ENCODE measurements around the gene ECSCR. TPM values are rescaled to one million over a fixed set of nuclear protein-coding genes. Genes with fewer than 3 reads are reported as not detected.

Gene ECSCR
- total RNA-seq, 2 donors from 2014 or later = 30.1 to 35.4 TPM

GRCh38 chr5:139473565-139473964 lies 11.0 kb upstream of the ECSCR start:
- Histone ChIP-seq H3K27ac (peak overlapping the region; percentile 47 to 58), H3K4me1 (peaks cover 0 to 46% of the 10 kb centered on the region in 2 donors), H3K9me3 (no peaks in the 10 kb centered on the region), H3K27me3 (no peaks in the 10 kb centered on the region), H3K36me3 (peaks cover 35% of the 10 kb centered on the region), H3K4me3 (no peak overlapping the region)
- no peak for DNase-seq (ENCODE audit: low spot score)
- no peak for TF ChIP-seq CTCF (IDR thresholded peaks at IDR 0.05)

GRCh38 chr5:139473105-139473504 lies 10.6 kb upstream of the ECSCR start:
- peaks cover 0 to 41% of the 10 kb centered on the region in 2 donors for H3K4me1 ChIP-seq
- no peaks in the 10 kb centered on the region for H3K9me3 ChIP-seq
- peak overlapping the region; percentile 47 to 58 for H3K27ac ChIP-seq

GRCh38 chr5:139472386-139473030 lies 10.0 kb upstream of the ECSCR start:
- TF ChIP-seq CTCF (IDR thresholded peaks at IDR 0.05) = no peak
- Histone ChIP-seq H3K36me3 (peaks cover 25% of the 10 kb centered on the region), H3K4me1 (peaks cover 0 to 35% of the 10 kb centered on the region in 2 donors), H3K9me3 (no peaks in the 10 kb centered on the region), H3K4me3 (no peak overlapping the region), H3K27me3 (no peaks in the 10 kb centered on the region), H3K27ac (peak overlapping the region; percentile 47 to 58)
- no peak for DNase-seq (ENCODE audit: low spot score)

More at GRCh38 chr5:139473105-139473504, 10.6 kb upstream of the ECSCR start:
- no peak overlapping the region for H3K4me3 ChIP-seq
- peaks cover 31% of the 10 kb centered on the region for H3K36me3 ChIP-seq
- no peaks in the 10 kb centered on the region for H3K27me3 ChIP-seq
- TF ChIP-seq CTCF (IDR thresholded peaks at IDR 0.05) = no peak
- DNase-seq (ENCODE audit: low spot score) = no peak

GRCh38 chr5:139470821-139471300 lies 8.3 kb upstream of the ECSCR start, which contains the start of gene SMIM33:
SMIM33 (plus strand) TSS chr5:139471004; CDS start chr5:139471122, 118 bp downstream.
- DNase-seq (ENCODE audit: low spot score) = no peak
- TF ChIP-seq CTCF (IDR thresholded peaks at IDR 0.05) = no peak
- Histone ChIP-seq H3K9me3 (no peaks in the 10 kb centered on the region), H3K27me3 (no peaks in the 10 kb centered on the region), H3K36me3 (peaks cover 10% of the 10 kb centered on the region), H3K4me3 (no peak within 1 kb of the TSS), H3K27ac (no peak within 1 kb of the TSS), H3K4me1 (peaks cover 0 to 32% of the 10 kb centered on the region in 2 donors)

GRCh38 chr5:139468421-139468931 lies 5.9 kb upstream of the ECSCR start:
- Histone ChIP-seq H3K27ac (no peak overlapping the region), H3K4me1 (peaks cover 0 to 11% of the 10 kb centered on the region in 2 donors), H3K9me3 (no peaks in the 10 kb centered on the region), H3K27me3 (no peaks in the 10 kb centered on the region), H3K4me3 (no peak overlapping the region), H3K36me3 (no peaks in the 10 kb centered on the region)
- no peak for TF ChIP-seq CTCF (IDR thresholded peaks at IDR 0.05)
- no peak for DNase-seq (ENCODE audit: low spot score)
